GM23338 (cell line): Measurements from ENCODE around the gene OR1I1. TPM values are rescaled to one million over a fixed set of nuclear protein-coding genes. Genes with fewer than 3 reads are reported as not detected.

Experiments used
- ATAC-seq: fragments of 200-7000 bp; cut with Tn5 transposase; 3 replicates; pipeline ENCODE4 v1.9.1; 2020
- DNase-seq: peaks from one replicate; pipeline ENCODE4 v3.0.0-alpha.2; 2015; ENCODE audit warnings: low spot score
- H2AFZ ChIP-seq: fragments of 200-600 bp; sonication (generic); 2 replicates; pipeline ENCODE4 v1.8.0; 2016; ENCODE audit warnings: antibody characterized with exemption, mild to moderate bottlenecking, moderate library complexity
- H3F3A ChIP-seq: fragments of 200-600 bp; sonication (generic); replicated peaks from 2 replicates; pipeline ENCODE4 v1.8.0; 2017; ENCODE audit warnings: antibody characterized with exemption, mixed run types, low read depth
- H3K27ac ChIP-seq: fragments of 200-600 bp; sonication (generic); 2 replicates; pipeline ENCODE4 v1.6.1; 2016; ENCODE audit warnings: low read depth
- H3K27me3 ChIP-seq: fragments of 200-600 bp; sonication (generic); 2 replicates; pipeline ENCODE4 v1.8.0; 2016; ENCODE audit warnings: mild to moderate bottlenecking, mixed run types, moderate library complexity; ENCODE audit not compliant: insufficient read depth
- H3K36me3 ChIP-seq: fragments of 200-600 bp; sonication (generic); 2 replicates; pipeline ENCODE4 v1.8.0; 2016; ENCODE audit warnings: mild to moderate bottlenecking; ENCODE audit not compliant: insufficient read depth
- H3K4me1 ChIP-seq: fragments of 200-600 bp; sonication (generic); 2 replicates; pipeline ENCODE4 v1.8.0; 2016; ENCODE audit warnings: mild to moderate bottlenecking, moderate library complexity; ENCODE audit not compliant: insufficient read depth
- H3K4me2 ChIP-seq: fragments of 200-600 bp; sonication (generic); 2 replicates; pipeline ENCODE4 v1.7.1; 2017; ENCODE audit warnings: mixed run types
- H3K4me3 ChIP-seq: fragments of 200-600 bp; sonication (generic); 2 replicates; pipeline ENCODE4 v1.6.1; 2016; ENCODE audit warnings: mixed run types
- H3K79me2 ChIP-seq: fragments of 200-600 bp; sonication (generic); replicated peaks from 2 replicates; pipeline ENCODE4 v1.8.0; 2017; ENCODE audit warnings: mild to moderate bottlenecking; ENCODE audit not compliant: insufficient read depth
- H3K9me2 ChIP-seq: fragments of 200-600 bp; sonication (generic); 2 replicates; pipeline ENCODE4 v1.8.0; 2017; ENCODE audit not compliant: insufficient read depth
- H4K20me1 ChIP-seq: fragments of 200-600 bp; sonication (generic); replicated peaks from 2 replicates; pipeline ENCODE4 v1.8.0; 2017; ENCODE audit warnings: mild to moderate bottlenecking; ENCODE audit not compliant: insufficient read depth
- H3K27ac Mint-ChIP-seq: 2 replicates; pipeline ENCODE4 v1.8.0; 2020; ENCODE audit warnings: inconsistent platforms, mild to moderate bottlenecking, moderate library complexity, mixed read lengths
- H3K27me3 Mint-ChIP-seq: 3 replicates; pipeline ENCODE4 v1.8.0; 2022; ENCODE audit warnings: low read depth, mild to moderate bottlenecking, moderate library complexity, mixed read lengths, inconsistent platforms; ENCODE audit not compliant: insufficient read depth, poor library complexity
- H3K36me3 Mint-ChIP-seq: 3 replicates; pipeline ENCODE4 v1.8.0; 2021; ENCODE audit warnings: low read depth, mild to moderate bottlenecking, inconsistent platforms, moderate library complexity, mixed read lengths
- H3K4me1 Mint-ChIP-seq: 3 replicates; pipeline ENCODE4 v1.8.0; 2020; ENCODE audit warnings: mild to moderate bottlenecking, inconsistent platforms, mixed read lengths
- H3K4me3 Mint-ChIP-seq: 3 replicates; pipeline ENCODE4 v1.8.0; 2021; ENCODE audit warnings: moderate library complexity, mild to moderate bottlenecking, inconsistent platforms, mixed read lengths
- H3K9me3 Mint-ChIP-seq: 3 replicates; pipeline ENCODE4 v1.8.0; 2020; ENCODE audit warnings: moderate library complexity, mild to moderate bottlenecking, inconsistent platforms, mixed read lengths
- CREB1 ChIP-seq: fragments of 250-450 bp; sonication (Bioruptor Pico); IDR thresholded peaks from 2 replicates; pipeline ENCODE4 v1.5.0; 2020; ENCODE audit warnings: low read depth, mild to moderate bottlenecking, moderate library complexity
- EZH2 ChIP-seq: fragments of 200-600 bp; sonication (generic); IDR thresholded peaks from one replicate; pipeline ENCODE4 v1.8.0; 2017; ENCODE audit warnings: antibody characterized with exemption, mild to moderate bottlenecking, low read depth; ENCODE audit not compliant: unreplicated experiment
- JUNB ChIP-seq: IDR thresholded peaks from one replicate; pipeline ENCODE4 v1.6.1; 2016; ENCODE audit warnings: antibody characterized with exemption; ENCODE audit not compliant: unreplicated experiment
- POLR2AphosphoS5 ChIP-seq: IDR thresholded peaks from 2 replicates; pipeline ENCODE4 v1.6.1; 2016; ENCODE audit warnings: antibody characterized with exemption, low read depth
- REST ChIP-seq: IDR thresholded peaks from one replicate; pipeline ENCODE4 v1.6.1; 2018; ENCODE audit warnings: antibody characterized with exemption; ENCODE audit not compliant: unreplicated experiment
- ZNF114 ChIP-seq: fragments of 250-450 bp; sonication (Bioruptor Pico); IDR thresholded peaks from 2 replicates; pipeline ENCODE4 v1.5.0; 2020; ENCODE audit warnings: mild to moderate bottlenecking, moderate library complexity
- ZNF462 ChIP-seq: fragments of 250-450 bp; sonication (Bioruptor Pico); IDR thresholded peaks from 2 replicates; pipeline ENCODE4 v1.5.0; 2020; ENCODE audit warnings: mild to moderate bottlenecking, moderate library complexity
- polyA plus RNA-seq: library from polyadenylated mRNA; unstranded; fragments of >200 nt; fragmentation: Nextera tagmentation; extraction: Ambion mirVana; gene quantifications from 2 replicates; pipeline ENCODE4 v1.2.1, GENCODE V29; 2016
- total RNA-seq: library from RNA; depleted of rRNA; stranded (reverse); fragments of >200 nt; shearing (Covaris generic); gene quantifications from 2 replicates; pipeline ENCODE4 v1.2.3, GENCODE V29; 2014

Gene OR1I1
- total and polyA plus RNA-seq, 2 experiments from 2014 or later: not detected

- Histone ChIP-seq H3K27ac (no peak overlapping the region), H3K27me3 (no peaks in the 10 kb centered on the region), H3F3A (peaks cover 6% of the 10 kb centered on the region; the same call in 1 of the 2 replicates), H2AFZ (no peak overlapping the region), H3K4me2 (no peak overlapping the region), H3K4me1 (no peaks in the 10 kb centered on the region), H3K36me3 (peaks cover 17% of the 10 kb centered on the region), H4K20me1 (no peaks in the 10 kb centered on the region), H3K4me3 (no peak overlapping the region), H3K9me2 (no peaks in the 10 kb centered on the region), H3K79me2 (no peaks in the 10 kb centered on the region)
- no peak for ATAC-seq
- no peaks in the 10 kb centered on the region for H3K4me1 Mint-ChIP-seq
- TF ChIP-seq ZNF462 (CRISPR knock-in tag) (no peak), CREB1 (no peak), EZH2 (no peak), JUNB (no peak), POLR2AphosphoS5 (no peak), REST (no peak), ZNF114 (no peak)
- no peak for DNase-seq
- H3K27ac Mint-ChIP-seq: no peak overlapping the region
- peaks cover 14% of the 10 kb centered on the region for H3K27me3 Mint-ChIP-seq
- H3K9me3 Mint-ChIP-seq: no peaks in the 10 kb centered on the region; the same call in 2 of the 3 replicates
- no peak overlapping the region for H3K4me3 Mint-ChIP-seq
- H3K36me3 Mint-ChIP-seq: peaks cover 81% of the 10 kb centered on the region
These were observed 36.2 kb downstream of the OR1I1 start for GRCh38 chr19:15118248-15118647.
